Measurements from ENCODE around the gene RBP4. TPM values are rescaled to one million over a fixed set of nuclear protein-coding genes. Genes with fewer than 3 reads are reported as not detected.

Gene RBP4
- total and polyA plus RNA-seq, 10 of the 15 experiments (the other 5 are each of a cell fraction or from before 2014, with no cell fraction given), result 1.2 TPM; not detected in 9

GRCh38 chr10:93554316-93554663 lies 46.7 kb downstream of the RBP4 start:
- Histone ChIP-seq H3K79me2 (ENCODE audit: control insufficient read depth, insufficient read depth, low read length) (no peaks in the 10 kb centered on the region), H3K27me3 (replicated peaks in 1 of 2; ENCODE audit: control insufficient read depth in 2 of 2, insufficient read depth in 2 of 2, low read length in 1 of 2) (no peaks in the 10 kb centered on the region), H3K9ac (ENCODE audit: control insufficient read depth, insufficient read depth, low read length) (no peak overlapping the region), H3K36me3 (ENCODE audit: control insufficient read depth in 2 of 2, insufficient read depth in 2 of 2, low read length in 1 of 2) (no peaks in the 10 kb centered on the region), H4K20me1 (ENCODE audit: control insufficient read depth, insufficient read depth) (no peaks in the 10 kb centered on the region), H2AFZ (ENCODE audit: control insufficient read depth, low read depth, low read length) (no peak overlapping the region), H3K4me1 (ENCODE audit: control insufficient read depth, insufficient read depth, low read length) (no peaks in the 10 kb centered on the region), H3K9me3 (replicated peaks; ENCODE audit: control insufficient read depth, insufficient read depth, low read length) (no peaks in the 10 kb centered on the region), H3K4me3 (no peak overlapping the region), H3K4me2 (ENCODE audit: control insufficient read depth, insufficient read depth) (no peak overlapping the region), H3K27ac (ENCODE audit: control insufficient read depth, insufficient read depth) (no peak overlapping the region)
- FAIRE-seq, result no peak
- in situ Hi-C loops (cut with MboI) (loop anchor here (10.0 kb wide), 1 partner anchor 261 kb away; no protein-coding TSS in a partner anchor), intact Hi-C loops (cut with micrococcal nuclease; ENCODE audit: unreplicated experiment) (loop anchor here (1.0 to 2.0 kb wide), 3 partner anchors 126 to 305 kb away; no protein-coding TSS in a partner anchor)
- ChIA-PET RAD21 (ENCODE audit: unreplicated experiment) (interaction anchor here (1.0 to 2.1 kb wide), 10 partner anchors 12 to 367 kb away, joined by 3 to 13 read pairs (median 4); partner anchors contain the start of gene MYOF), SMC1A (ENCODE audit: uncharacterized antibody, unreplicated experiment) (interaction anchor here (0.6 to 3.1 kb wide), 10 partner anchors 9 to 305 kb away, joined by 3 to 16 read pairs (median 4); partner anchors contain the start of gene MYOF), POLR2A (no interaction called here), CTCF (interaction anchor here (0.7 to 4.9 kb wide), 18 partner anchors 9 to 362 kb away, joined by 3 to 60 read pairs (median 5); no protein-coding TSS in a partner anchor)
- 0% methylated on average over 1 of the region's 1 CpG for WGBS (ENCODE audit: insufficient coverage, insufficient replicate concordance, low lambda C conversion rate, missing lambda C conversion rate)
- ATAC-seq, result no peak
- no TSS peak for BruUV-seq (replicated peaks)
- TF ChIP-seq ATF2 (IDR thresholded peaks at IDR 0.05; ENCODE audit: low read length) (no peak), NFYB (IDR thresholded peaks at IDR 0.05; ENCODE audit: insufficient read depth, low read depth, low read length) (no peak), RAD21 (IDR thresholded peaks at IDR 0.05; ENCODE audit: insufficient read depth, low read depth, low read length) (no peak), MEF2A (IDR thresholded peaks at IDR 0.05; ENCODE audit: insufficient read depth, low read depth, low read length) (no peak), KDM1A (IDR thresholded peaks at IDR 0.05; ENCODE audit: borderline replicate concordance) (no peak), ZBED1 (IDR thresholded peaks at IDR 0.05; ENCODE audit: borderline replicate concordance) (no peak), PAX8 (IDR thresholded peaks at IDR 0.05) (no peak), EP300 (IDR thresholded peaks at IDR 0.05; ENCODE audit: borderline replicate concordance in 1 of 2, control insufficient read depth in 1 of 2, low read depth in 2 of 2, low read length in 2 of 2) (no peak), SUZ12 (IDR thresholded peaks at IDR 0.05; ENCODE audit: unreplicated experiment) (no peak), SMAD1 (IDR thresholded peaks at IDR 0.05; ENCODE audit: low read depth, partially characterized antibody) (no peak), STAT3 (IDR thresholded peaks at IDR 0.05; ENCODE audit: low read depth, low read length) (no peak), E4F1 (IDR thresholded peaks at IDR 0.05; ENCODE audit: borderline replicate concordance, partially characterized antibody) (no peak), KAT2A (conservative IDR thresholded peaks at IDR 0.05; ENCODE audit: control insufficient read depth, low read depth, low read length) (no peak)
- no peak for DNase-seq (ENCODE audit: low read depth, low spot score)
